Measurements from ENCODE around the gene GPATCH8.
A peak's percentile ranks its signal among the peaks of the same experiment; 100 is the strongest.
"Not testable (repeated sequence)": the region's sequence is repeated elsewhere in the genome, so short reads cannot be mapped to it uniquely, and the experiment has no call there.

Gene GPATCH8

GRCh38 chr17:44374306-44375195 is 128.7 kb downstream of the GPATCH8 start:
- TF ChIP-seq CTCF (IDR thresholded peaks at IDR 0.05): no peak
- no peak overlapping the region for H3K27ac ChIP-seq
- no peak overlapping the region for H3K4me3 ChIP-seq
- DNase-seq (ENCODE audit: low spot score): no peak

- H3K27ac ChIP-seq: no peak overlapping the region
- no peak for DNase-seq (ENCODE audit: low spot score)
- TF ChIP-seq CTCF (IDR thresholded peaks at IDR 0.05): no peak
- H3K4me3 ChIP-seq: no peak overlapping the region
Observed at GRCh38 chr17:44372036-44372435, 131.2 kb downstream of the GPATCH8 start.

- H3K27ac ChIP-seq; DNase-seq (ENCODE audit: low spot score); H3K4me3 ChIP-seq: not testable (repeated sequence)
Observed at GRCh38 chr17:44369414-44370023, 133.7 kb downstream of the GPATCH8 start.

- not testable (repeated sequence) for DNase-seq (ENCODE audit: low spot score); H3K4me3 ChIP-seq
Observed at GRCh38 chr17:44368391-44369243, 134.6 kb downstream of the GPATCH8 start.

GRCh38 chr17:44367231-44367979 is 135.8 kb downstream of the GPATCH8 start:
- no peak for DNase-seq (ENCODE audit: low spot score)
- Histone ChIP-seq H3K27ac (no peak overlapping the region), H3K4me3 (no peak overlapping the region)
- no peak for TF ChIP-seq CTCF (IDR thresholded peaks at IDR 0.05)

More at GRCh38 chr17:44368391-44369243, 134.6 kb downstream of the GPATCH8 start:
- H3K27ac ChIP-seq: not testable (repeated sequence)

- DNase-seq (ENCODE audit: low spot score); H3K4me3 ChIP-seq; H3K27ac ChIP-seq: not testable (repeated sequence)
Observed at GRCh38 chr17:44365051-44365450, 138.2 kb downstream of the GPATCH8 start.

GRCh38 chr17:44363613-44364159 is 139.5 kb downstream of the GPATCH8 start, which contains the start of gene FAM171A2:
Gene FAM171A2 (minus strand): TSS chr17:44363853. CDS start chr17:44363714, 139 bp downstream.
- DNase-seq (ENCODE audit: low spot score): no peak
- peak within 1 kb of the TSS; percentile 73 for H3K4me3 ChIP-seq
- TF ChIP-seq CTCF (IDR thresholded peaks at IDR 0.05): peak; percentile 69
- H3K27ac ChIP-seq: no peak within 1 kb of the TSS

All from coronary artery (tissue), 2 donors.